HepG2 (cell line): Measurements from ENCODE around the gene CCT4. TPM values are rescaled to one million over a fixed set of nuclear protein-coding genes. Genes with fewer than 3 reads are reported as not detected.

Experiments
- BHLHE40 ChIP-seq: IDR thresholded peaks from 2 replicates; pipeline ENCODE4 v1.6.1; 2011; ENCODE audit warnings: low read length, improper control_type of control experiment
- CREB1 ChIP-seq, 2 experiments: fragments of 450-650 bp in 1 of 2; IDR thresholded peaks; 2 replicates each; pipeline ENCODE4 v1.6.1; 2016 to 2017; ENCODE audit warnings: control low read depth in 1 of 2, mild to moderate bottlenecking in 1 of 2, missing compliant biosample characterization in 1 of 2, missing genetic modification characterization in 1 of 2
- KDM5A ChIP-seq: fragments of 200-600 bp; sonication (generic); IDR thresholded peaks from 2 replicates; pipeline ENCODE4 v1.7.0; 2018; ENCODE audit warnings: antibody characterized with exemption, mild to moderate bottlenecking, low read length, borderline replicate concordance
- NBN ChIP-seq: fragments of 450-650 bp; conservative IDR thresholded peaks from 2 replicates; pipeline ENCODE4 v1.6.1; 2017
- NFATC3 ChIP-seq: sonication (generic); formaldehyde crosslinking; IDR thresholded peaks from 2 replicates; pipeline ENCODE4 v1.5.1; 2020; ENCODE audit warnings: mild to moderate bottlenecking, missing genetic modification reagents
- NFIB ChIP-seq: sonication (generic); formaldehyde crosslinking; IDR thresholded peaks from 2 replicates; pipeline ENCODE4 v1.9.0; 2021; ENCODE audit warnings: missing genetic modification reagents, mild to moderate bottlenecking, borderline replicate concordance
- NR3C1 ChIP-seq: sonication (generic); formaldehyde crosslinking; IDR thresholded peaks from 2 replicates; pipeline ENCODE4 v1.4.0; 2020; ENCODE audit warnings: missing genetic modification reagents
- PAWR ChIP-seq: sonication (generic); formaldehyde crosslinking; IDR thresholded peaks from 2 replicates; pipeline ENCODE4 v1.4.0; 2020; ENCODE audit warnings: missing genetic modification reagents, mild to moderate bottlenecking, borderline replicate concordance
- POGZ ChIP-seq: sonication (generic); formaldehyde crosslinking; IDR thresholded peaks from 2 replicates; pipeline ENCODE4 v1.4.0; 2020; ENCODE audit warnings: mild to moderate bottlenecking, missing genetic modification reagents
- RARG ChIP-seq: sonication (generic); formaldehyde crosslinking; IDR thresholded peaks from 2 replicates; pipeline ENCODE4 v1.4.0; 2020; ENCODE audit warnings: low read depth, mild to moderate bottlenecking, missing genetic modification reagents
- RCOR2 ChIP-seq: IDR thresholded peaks from 2 replicates; pipeline ENCODE4 v1.6.1; 2016; ENCODE audit warnings: missing biosample characterization, missing genetic modification reagents
- SALL2 ChIP-seq: sonication (generic); formaldehyde crosslinking; IDR thresholded peaks from 2 replicates; pipeline ENCODE4 v1.8.1; 2023; ENCODE audit warnings: mild to moderate bottlenecking, missing genetic modification reagents, inconsistent platforms
- SMAD1 ChIP-seq: sonication (generic); formaldehyde crosslinking; IDR thresholded peaks from 2 replicates; pipeline ENCODE4 v1.4.0; 2020; ENCODE audit warnings: missing genetic modification reagents, low read depth, mild to moderate bottlenecking, borderline replicate concordance
- SRY ChIP-seq: sonication (generic); formaldehyde crosslinking; IDR thresholded peaks from 2 replicates; pipeline ENCODE4 v1.8.0; 2022; ENCODE audit warnings: mild to moderate bottlenecking, missing genetic modification reagents
- TBL1XR1 ChIP-seq: fragments of 150-350 bp; IDR thresholded peaks from 2 replicates; pipeline ENCODE4 v1.6.1; 2014; ENCODE audit warnings: borderline replicate concordance, low read length; ENCODE audit not compliant: partially characterized antibody
- TSC22D2 ChIP-seq: sonication (generic); formaldehyde crosslinking; IDR thresholded peaks from 2 replicates; pipeline ENCODE4 v1.5.1; 2020; ENCODE audit warnings: missing genetic modification reagents, mild to moderate bottlenecking, borderline replicate concordance
- ZMYM3 ChIP-seq: sonication (generic); formaldehyde crosslinking; IDR thresholded peaks from 2 replicates; pipeline ENCODE4 v1.5.1; 2020; ENCODE audit warnings: mild to moderate bottlenecking, missing genetic modification reagents
- ZNF136 ChIP-seq: sonication (generic); formaldehyde crosslinking; IDR thresholded peaks from 2 replicates; pipeline ENCODE4 v1.8.1; 2022; ENCODE audit warnings: low read depth, mild to moderate bottlenecking, moderate library complexity, missing genetic modification reagents
- ZNF33A ChIP-seq: sonication (generic); formaldehyde crosslinking; IDR thresholded peaks from 2 replicates; pipeline ENCODE4 v1.5.1; 2020; ENCODE audit warnings: missing genetic modification reagents, mild to moderate bottlenecking, moderate library complexity, borderline replicate concordance
- ZNF549 ChIP-seq: sonication (generic); formaldehyde crosslinking; IDR thresholded peaks from 2 replicates; pipeline ENCODE4 v1.5.0; 2020; ENCODE audit warnings: missing genetic modification reagents
- ZNF788 ChIP-seq: sonication (generic); formaldehyde crosslinking; IDR thresholded peaks from 2 replicates; pipeline ENCODE4 v1.5.0; 2020; ENCODE audit warnings: mild to moderate bottlenecking, missing genetic modification reagents, borderline replicate concordance
- polyA plus RNA-seq, 8 experiments: library from polyadenylated mRNA; depleted of rRNA in 3 of 8; stranded (reverse) in 7 of 8; unstranded in 1 of 8; fragments of >200 nt; fragmentation: Illumina TruSeq in 4 of 8; extraction: Trizol in 4 of 8; gene quantifications; 2 replicates each; pipeline versions ENCODE4 v1.2.1 to v1.2.3, GENCODE V29; 2011 to 2016; ENCODE audit warnings: low read depth in 4 of 8, missing spikeins in 1 of 8, mixed read lengths in 1 of 8; ENCODE audit not compliant: insufficient read depth in 1 of 8
- total RNA-seq, 5 experiments: library from RNA; depleted of rRNA; stranded (reverse); fragments of >200 nt; fragmentation: Illumina TruSeq; extraction: Trizol; gene quantifications; 2 replicates each; pipeline ENCODE4 v1.2.3, GENCODE V29; 2016; ENCODE audit warnings: low read depth in 1 of 5
- TF ChIP-seq, protein P1 (sequence below): sonication (generic); formaldehyde crosslinking; IDR thresholded peaks from 2 replicates; pipeline ENCODE4 v1.4.0; 2020; ENCODE audit warnings: missing genetic modification reagents
- TF ChIP-seq, protein P2 (sequence below): sonication (generic); formaldehyde crosslinking; IDR thresholded peaks from 2 replicates; pipeline ENCODE4 v1.4.0; 2020; ENCODE audit warnings: mild to moderate bottlenecking, missing genetic modification reagents
- TF ChIP-seq, protein P3 (sequence below): IDR thresholded peaks from 2 replicates; pipeline ENCODE4 v1.6.1; 2016; ENCODE audit warnings: mild to moderate bottlenecking, missing biosample characterization, missing genetic modification reagents

CCT4 gene
- total and polyA plus RNA-seq, 2 of the 13 experiments (the other 11 are each of a cell fraction or from before 2014, with no cell fraction given) = 138 to 340 TPM

DNA sequence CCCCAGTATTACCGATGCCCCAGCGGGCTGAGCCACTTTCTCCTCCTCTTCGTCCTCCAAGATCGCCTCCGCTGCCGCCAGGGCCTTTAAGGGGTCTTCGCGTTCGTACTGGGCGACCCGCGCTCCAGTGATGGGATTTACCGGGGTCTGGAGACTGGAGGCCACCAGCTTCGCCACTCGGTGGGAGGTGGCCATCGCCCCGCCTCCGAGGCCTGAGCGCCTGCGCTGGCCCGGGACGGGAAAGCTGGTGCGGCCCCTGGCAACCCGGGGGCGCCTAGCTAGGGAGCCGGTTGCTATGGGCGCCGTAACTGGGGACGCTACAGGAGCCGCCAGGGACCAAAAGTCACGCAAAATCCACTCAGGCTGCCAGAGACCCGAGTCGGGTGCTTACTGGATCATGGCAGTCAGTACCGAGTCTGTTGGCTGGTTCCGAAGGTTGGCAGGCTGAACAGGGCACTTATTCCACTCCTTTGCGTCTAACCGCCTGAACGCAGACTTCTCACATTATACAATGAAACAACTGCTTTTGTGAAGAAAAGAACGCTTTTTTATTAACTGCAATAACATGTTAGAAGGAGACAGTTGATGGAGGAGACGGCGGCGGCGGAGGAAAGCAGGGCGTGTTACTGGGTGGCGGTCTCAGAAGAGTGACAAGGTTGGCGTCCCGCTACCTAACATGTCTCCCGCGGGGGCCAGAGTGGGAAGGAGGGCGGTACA lies 34.5 kb downstream of the CCT4 start, which contains the start of gene FAM161A (continued):
- TF ChIP-seq NFATC3 (peak; percentile 87; the same call in 1 of the 2 replicates), NFIB (CRISPR knock-in tag) (no peak), ZMYM3 (CRISPR knock-in tag) (peak; percentile 6; the same call in 1 of the 2 replicates), NBN (no peak), RARG (CRISPR knock-in tag) (no peak), BHLHE40 (no peak), NR3C1 (no peak), RCOR2 (CRISPR knock-in tag) (no peak), SALL2 (CRISPR knock-in tag) (peak; percentile 86), SMAD1 (CRISPR knock-in tag) (0 out of 2 replicates have a peak, but pooled peaks have one; percentile 19), TSC22D2 (peak; percentile 22; the same call in 1 of the 2 replicates), ZNF549 (CRISPR knock-in tag) (0 out of 2 replicates have a peak, but pooled peaks have one; percentile 52), KDM5A (peak; percentile 89; the same call in 1 of the 2 replicates), ZNF33A (CRISPR knock-in tag) (peak; percentile 72; the same call in 1 of the 2 replicates), CREB1 (IDR thresholded peaks at IDR 0.05) (no peak), CREB1 (CRISPR knock-in tag; IDR thresholded peaks at IDR 0.05) (no peak; the same call in none of the 2 replicates), ZNF136 (peak; percentile 86; the same call in 1 of the 2 replicates), SRY (CRISPR knock-in tag) (peak; percentile 90; the same call in 1 of the 2 replicates), POGZ (CRISPR knock-in tag) (peak; percentile 54), ZNF788 (peak; percentile 61; the same call in 1 of the 2 replicates), PAWR (CRISPR knock-in tag) (no peak; the same call in 1 of the 2 replicates), TBL1XR1 (no peak)
- TF ChIP-seq, protein P1, sequence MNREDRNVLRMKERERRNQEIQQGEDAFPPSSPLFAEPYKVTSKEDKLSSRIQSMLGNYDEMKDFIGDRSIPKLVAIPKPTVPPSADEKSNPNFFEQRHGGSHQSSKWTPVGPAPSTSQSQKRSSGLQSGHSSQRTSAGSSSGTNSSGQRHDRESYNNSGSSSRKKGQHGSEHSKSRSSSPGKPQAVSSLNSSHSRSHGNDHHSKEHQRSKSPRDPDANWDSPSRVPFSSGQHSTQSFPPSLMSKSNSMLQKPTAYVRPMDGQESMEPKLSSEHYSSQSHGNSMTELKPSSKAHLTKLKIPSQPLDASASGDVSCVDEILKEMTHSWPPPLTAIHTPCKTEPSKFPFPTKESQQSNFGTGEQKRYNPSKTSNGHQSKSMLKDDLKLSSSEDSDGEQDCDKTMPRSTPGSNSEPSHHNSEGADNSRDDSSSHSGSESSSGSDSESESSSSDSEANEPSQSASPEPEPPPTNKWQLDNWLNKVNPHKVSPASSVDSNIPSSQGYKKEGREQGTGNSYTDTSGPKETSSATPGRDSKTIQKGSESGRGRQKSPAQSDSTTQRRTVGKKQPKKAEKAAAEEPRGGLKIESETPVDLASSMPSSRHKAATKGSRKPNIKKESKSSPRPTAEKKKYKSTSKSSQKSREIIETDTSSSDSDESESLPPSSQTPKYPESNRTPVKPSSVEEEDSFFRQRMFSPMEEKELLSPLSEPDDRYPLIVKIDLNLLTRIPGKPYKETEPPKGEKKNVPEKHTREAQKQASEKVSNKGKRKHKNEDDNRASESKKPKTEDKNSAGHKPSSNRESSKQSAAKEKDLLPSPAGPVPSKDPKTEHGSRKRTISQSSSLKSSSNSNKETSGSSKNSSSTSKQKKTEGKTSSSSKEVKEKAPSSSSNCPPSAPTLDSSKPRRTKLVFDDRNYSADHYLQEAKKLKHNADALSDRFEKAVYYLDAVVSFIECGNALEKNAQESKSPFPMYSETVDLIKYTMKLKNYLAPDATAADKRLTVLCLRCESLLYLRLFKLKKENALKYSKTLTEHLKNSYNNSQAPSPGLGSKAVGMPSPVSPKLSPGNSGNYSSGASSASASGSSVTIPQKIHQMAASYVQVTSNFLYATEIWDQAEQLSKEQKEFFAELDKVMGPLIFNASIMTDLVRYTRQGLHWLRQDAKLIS = no peak
- TF ChIP-seq, protein P2, sequence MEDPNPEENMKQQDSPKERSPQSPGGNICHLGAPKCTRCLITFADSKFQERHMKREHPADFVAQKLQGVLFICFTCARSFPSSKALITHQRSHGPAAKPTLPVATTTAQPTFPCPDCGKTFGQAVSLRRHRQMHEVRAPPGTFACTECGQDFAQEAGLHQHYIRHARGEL = no peak; the same call in 1 of the 2 replicates
- TF ChIP-seq, protein P3, sequence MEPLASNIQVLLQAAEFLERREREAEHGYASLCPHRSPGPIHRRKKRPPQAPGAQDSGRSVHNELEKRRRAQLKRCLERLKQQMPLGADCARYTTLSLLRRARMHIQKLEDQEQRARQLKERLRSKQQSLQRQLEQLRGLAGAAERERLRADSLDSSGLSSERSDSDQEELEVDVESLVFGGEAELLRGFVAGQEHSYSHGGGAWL (CRISPR knock-in tag) = peak; percentile 67; the same call in 1 of the 2 replicates
